ENCODE measurements around the gene FOXN4.

Gene FOXN4

GRCh38 chr12:109236257-109236656, 72.8 kb downstream of the FOXN4 start:
- Histone ChIP-seq H3K9me3 (no peaks in the 10 kb centered on the region), H3K4me1 (no peaks in the 10 kb centered on the region), H3K27me3 (no peaks in the 10 kb centered on the region), H3K36me3 (no peaks in the 10 kb centered on the region), H3K4me3 (ENCODE audit: low read depth, low read length) (no peak overlapping the region)
- no peak for TF ChIP-seq CTCF (IDR thresholded peaks at IDR 0.05; ENCODE audit: low read depth, low read length)
- DNase-seq = no peak

GRCh38 chr12:109234012-109234411, 75.1 kb downstream of the FOXN4 start:
- H3K4me3 ChIP-seq (ENCODE audit: low read depth, low read length) = no peak overlapping the region

DNA sequence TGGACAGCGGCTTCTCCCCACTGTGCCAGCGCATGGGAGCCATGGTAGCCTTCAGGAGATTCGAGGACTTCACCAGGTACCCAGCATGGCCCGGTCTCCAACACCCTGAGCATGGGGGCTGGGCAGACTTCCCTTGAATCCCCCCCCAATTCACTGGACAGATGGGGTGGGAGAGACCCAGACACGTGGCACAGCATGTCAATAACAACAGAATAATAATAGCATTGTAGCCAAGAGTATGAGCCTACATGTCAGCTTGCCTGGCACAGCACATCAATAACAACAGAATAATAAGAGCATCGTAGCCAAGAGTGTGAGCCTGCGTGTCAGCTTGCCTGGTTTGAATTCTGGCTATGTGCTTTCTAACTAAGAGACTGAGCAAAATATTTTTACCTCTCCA, 76.4 kb downstream of the FOXN4 start:
- no peak for TF ChIP-seq CTCF (IDR thresholded peaks at IDR 0.05; ENCODE audit: low read depth, low read length)
- no peak overlapping the region for H3K4me3 ChIP-seq (ENCODE audit: low read depth, low read length)

More at GRCh38 chr12:109234012-109234411, 75.1 kb downstream of the FOXN4 start:
- no peak for TF ChIP-seq CTCF (IDR thresholded peaks at IDR 0.05; ENCODE audit: low read depth, low read length)
- Histone ChIP-seq H3K9me3 (no peaks in the 10 kb centered on the region), H3K36me3 (no peaks in the 10 kb centered on the region), H3K27me3 (no peaks in the 10 kb centered on the region), H3K4me1 (no peaks in the 10 kb centered on the region)
- DNase-seq = no peak

DNA sequence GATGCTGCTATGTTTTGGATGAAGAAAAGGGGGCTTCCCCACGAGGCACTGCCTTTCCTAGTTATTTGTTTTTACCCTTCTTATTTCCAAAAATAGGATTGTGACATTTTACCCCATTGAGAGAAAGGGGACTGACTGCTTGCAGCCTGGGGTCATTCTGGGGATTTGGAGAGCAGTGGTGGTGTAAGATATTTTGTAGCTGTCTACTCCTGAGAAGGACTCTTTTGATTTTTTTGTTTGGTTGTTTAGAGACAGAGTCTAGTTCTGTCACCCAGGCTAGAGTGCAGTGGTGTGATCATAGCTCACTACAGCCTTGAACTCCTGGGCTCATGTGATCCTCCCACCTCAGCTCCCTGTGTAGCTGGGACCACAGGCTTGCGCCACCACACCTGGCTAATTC, 78.9 kb downstream of the FOXN4 start:
- Histone ChIP-seq H3K36me3 (no peaks in the 10 kb centered on the region), H3K4me1 (no peaks in the 10 kb centered on the region), H3K27me3 (no peaks in the 10 kb centered on the region), H3K4me3 (ENCODE audit: low read depth, low read length) (no peak overlapping the region), H3K9me3 (no peaks in the 10 kb centered on the region)
- no peak for DNase-seq
- no peak for TF ChIP-seq CTCF (IDR thresholded peaks at IDR 0.05; ENCODE audit: low read depth, low read length)

More for the DNA sequence above, 76.4 kb downstream of the FOXN4 start:
- H3K9me3 ChIP-seq = no peaks in the 10 kb centered on the region
- DNase-seq = no peak
- H3K36me3 ChIP-seq = no peaks in the 10 kb centered on the region
- H3K27me3 ChIP-seq = no peaks in the 10 kb centered on the region
- no peaks in the 10 kb centered on the region for H3K4me1 ChIP-seq

DNA sequence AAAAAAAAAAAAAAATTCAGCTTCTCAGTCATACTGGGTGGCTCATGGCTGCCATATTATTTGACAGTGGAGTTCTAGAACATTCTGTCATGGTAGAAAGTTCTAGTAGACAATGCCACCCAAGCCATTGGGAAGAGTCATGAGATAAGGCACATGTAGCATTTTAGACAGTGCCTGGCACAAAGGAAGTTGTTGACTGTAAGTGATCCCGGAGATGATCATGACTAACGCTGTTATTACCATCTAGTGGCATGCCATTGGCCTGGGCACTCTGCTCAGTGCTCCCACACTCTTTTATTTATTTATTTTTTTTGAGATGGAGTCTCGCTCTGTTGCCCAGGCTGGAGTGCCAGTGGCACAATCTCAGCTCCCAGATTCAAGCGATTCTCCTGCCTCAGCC, 80.4 kb downstream of the FOXN4 start:
- no peak for DNase-seq
- no peak for TF ChIP-seq CTCF (IDR thresholded peaks at IDR 0.05; ENCODE audit: low read depth, low read length)
- no peaks in the 10 kb centered on the region for H3K4me1 ChIP-seq
- H3K36me3 ChIP-seq = no peaks in the 10 kb centered on the region
- H3K27me3 ChIP-seq = no peaks in the 10 kb centered on the region
- H3K4me3 ChIP-seq (ENCODE audit: low read depth, low read length) = no peak overlapping the region
- H3K9me3 ChIP-seq = no peaks in the 10 kb centered on the region
